NCI-H1694 (cell line): ENCODE measurements around the gene ATXN10.
"Not testable (repeated sequence)": the region's sequence is repeated elsewhere in the genome, so short reads cannot be mapped to it uniquely, and the experiment has no call there.

Source experiments
- DNase-seq: peaks from one replicate; lab custom pipeline; 2025; lab: John Stamatoyannopoulos, UW

ATXN10 gene

GRCh38 chr22:45709060-45709739, 37.6 kb downstream of the ATXN10 start:
- no peak for DNase-seq

DNA sequence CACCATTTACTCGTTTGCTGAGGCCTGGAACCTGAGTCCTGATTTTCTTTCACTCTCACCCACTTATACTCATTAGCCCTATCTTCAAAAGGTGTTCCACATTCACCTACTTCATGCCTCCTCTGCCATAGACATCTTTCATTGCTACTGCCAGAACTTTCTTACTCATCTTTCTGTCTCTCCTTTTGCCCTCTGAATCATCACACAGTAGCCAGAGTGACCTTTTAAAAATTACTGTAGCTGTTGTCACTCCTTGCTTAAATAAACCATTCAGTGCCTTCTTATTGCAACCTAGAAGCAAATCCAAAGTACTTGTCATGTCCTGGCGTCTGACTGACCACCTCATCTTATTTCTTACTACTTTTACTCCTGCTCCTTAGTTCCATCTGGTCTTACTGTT, 38.2 kb downstream of the ATXN10 start:
- no peak for DNase-seq

- no peak for DNase-seq
Observed at GRCh38 chr22:45710469-45710868, 38.8 kb downstream of the ATXN10 start.

GRCh38 chr22:45714390-45714789, 42.8 kb downstream of the ATXN10 start:
- DNase-seq, result not testable (repeated sequence)

DNA sequence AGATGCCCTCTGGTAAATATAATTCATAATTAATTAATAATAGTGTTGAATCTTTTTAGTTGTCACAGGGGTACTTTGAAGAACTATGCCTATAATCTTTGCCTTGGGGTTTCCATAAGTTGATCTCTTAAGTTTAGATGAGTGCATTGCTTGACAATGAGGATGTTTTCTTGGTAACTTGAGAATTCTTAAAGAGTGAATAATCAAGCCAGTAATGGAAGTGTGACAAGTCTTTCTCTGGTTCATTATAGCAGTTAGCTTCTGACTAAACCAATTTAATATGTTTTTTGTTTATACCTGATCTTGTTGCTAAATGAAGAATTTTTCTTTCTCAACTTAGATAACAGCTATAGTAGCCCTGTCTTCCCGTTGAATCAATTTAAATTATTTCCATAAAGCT, 46.2 kb downstream of the ATXN10 start:
- DNase-seq, result no peak

DNA sequence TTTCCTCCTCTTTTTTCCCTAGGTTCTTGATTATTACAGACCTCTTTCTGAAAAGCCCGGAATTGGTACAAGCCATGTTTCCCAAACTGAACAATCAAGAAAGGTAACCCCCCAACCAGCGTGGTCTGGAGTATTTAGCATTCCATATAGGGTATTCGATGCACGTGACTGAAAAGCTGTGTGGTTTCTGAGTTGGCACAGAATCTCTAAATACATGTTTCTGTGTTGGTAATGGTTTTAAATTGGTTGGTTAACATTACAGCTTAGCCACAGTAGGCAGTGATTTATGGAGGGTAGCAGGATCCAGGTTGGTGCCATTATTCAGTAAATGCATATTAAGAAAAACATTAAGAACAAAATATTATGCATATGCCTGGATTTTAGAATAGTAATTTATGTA, 46.8 kb downstream of the ATXN10 start:
- no peak for DNase-seq

DNA sequence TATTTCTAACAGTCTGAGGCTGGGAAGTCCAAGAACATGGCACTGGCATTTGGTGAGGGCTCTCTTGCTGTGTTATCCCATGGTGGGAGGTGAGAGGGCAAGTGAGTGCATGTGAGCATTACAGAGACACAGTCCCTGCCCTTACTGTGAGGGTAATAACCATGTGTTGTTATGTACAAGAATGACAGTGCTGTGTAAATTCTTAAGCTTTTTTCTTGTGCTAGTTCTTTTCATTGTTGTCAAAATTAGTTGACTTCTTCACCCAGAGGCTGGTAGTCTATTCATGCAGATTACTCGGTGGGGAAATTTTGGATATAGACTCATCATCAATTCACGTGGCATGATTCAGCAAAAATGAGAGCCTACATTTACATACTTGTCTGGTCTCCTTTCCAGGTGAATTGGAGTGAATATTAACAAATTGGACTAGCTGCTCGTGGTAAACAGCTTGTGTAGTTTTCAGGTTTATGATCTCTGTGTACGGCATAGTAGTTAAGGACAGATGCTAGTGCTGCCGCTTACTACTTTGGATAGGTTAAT, 49.3 kb downstream of the ATXN10 start:
- DNase-seq, result no peak

- no peak for DNase-seq
Observed at GRCh38 chr22:45722006-45722405, 50.4 kb downstream of the ATXN10 start.

DNA sequence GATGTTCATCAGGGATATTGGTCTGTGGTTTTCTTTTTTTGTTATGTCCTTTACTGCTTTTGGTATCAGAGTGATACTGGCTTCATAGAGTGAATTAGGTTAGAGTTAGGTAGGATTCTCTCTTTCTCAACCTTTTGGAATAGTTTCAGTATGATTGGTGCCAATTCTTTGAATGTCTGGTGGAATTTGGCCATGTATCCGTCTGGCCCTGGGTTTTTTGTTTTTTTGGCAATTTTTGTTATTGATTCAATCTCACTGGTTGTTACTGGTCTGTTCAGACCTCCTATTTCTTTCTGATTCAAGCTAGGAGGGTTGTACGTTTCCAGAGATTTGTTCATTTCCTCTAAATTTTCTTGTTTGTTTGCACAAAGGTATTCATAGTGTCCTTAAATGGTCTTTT, 54.4 kb downstream of the ATXN10 start:
- no peak for DNase-seq

GRCh38 chr22:45731041-45731797, 59.6 kb downstream of the ATXN10 start:
- no peak for DNase-seq

GRCh38 chr22:45731798-45732495, 60.3 kb downstream of the ATXN10 start:
- DNase-seq, result no peak

- no peak for DNase-seq
Observed at GRCh38 chr22:45735273-45735672, 63.6 kb downstream of the ATXN10 start.

- no peak for DNase-seq
Observed at GRCh38 chr22:45738206-45738605, 66.6 kb downstream of the ATXN10 start.

DNA sequence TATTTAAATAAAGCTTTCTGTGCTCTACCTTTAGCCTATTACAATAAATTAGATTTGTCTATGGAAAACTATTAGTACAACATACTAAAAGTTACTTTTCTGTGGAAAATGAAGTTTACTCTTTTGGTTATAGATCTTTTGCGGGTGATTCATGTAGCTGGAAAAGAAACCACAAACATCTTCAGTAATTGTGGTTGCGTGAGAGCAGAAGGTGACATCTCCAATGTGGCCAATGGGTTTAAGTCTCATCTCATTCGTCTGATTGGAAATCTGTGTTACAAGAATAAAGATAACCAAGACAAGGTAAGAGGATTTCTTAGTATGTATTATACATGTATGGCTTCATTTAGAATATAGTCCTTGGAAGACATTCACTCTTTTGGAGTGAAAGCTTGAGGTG, 68.6 kb downstream of the ATXN10 start:
- no peak for DNase-seq

DNA sequence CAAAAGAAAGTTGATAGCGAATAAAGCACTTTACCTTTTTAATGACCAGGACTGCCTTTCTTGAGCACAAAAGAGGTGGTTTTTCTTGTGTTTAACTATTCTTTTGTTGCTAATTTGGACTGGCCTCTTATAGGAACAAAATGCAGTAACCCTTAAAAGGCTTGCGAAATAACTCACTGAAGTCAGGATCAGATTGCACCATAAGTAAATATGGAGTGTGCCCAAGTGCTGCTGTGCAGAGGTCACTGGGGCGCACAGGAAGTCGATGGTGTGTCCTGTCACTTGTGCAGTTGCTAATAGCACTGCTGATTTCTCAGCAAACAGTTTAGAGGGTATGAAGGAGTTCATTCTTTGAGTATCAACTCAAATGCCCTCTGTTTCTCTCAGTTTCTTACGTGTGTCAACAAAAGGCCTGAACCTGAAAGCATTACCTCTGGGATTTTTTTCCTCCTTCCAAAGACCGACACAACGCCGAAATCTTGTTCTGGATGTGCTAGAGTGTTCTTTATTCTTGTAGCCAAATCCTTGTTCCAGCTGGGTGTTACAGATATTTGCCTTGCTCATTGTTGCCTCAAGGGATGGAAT, 71.3 kb downstream of the ATXN10 start:
- no peak for DNase-seq

- DNase-seq, result no peak
Observed at GRCh38 chr22:45743687-45744086, 72.1 kb downstream of the ATXN10 start.

DNA sequence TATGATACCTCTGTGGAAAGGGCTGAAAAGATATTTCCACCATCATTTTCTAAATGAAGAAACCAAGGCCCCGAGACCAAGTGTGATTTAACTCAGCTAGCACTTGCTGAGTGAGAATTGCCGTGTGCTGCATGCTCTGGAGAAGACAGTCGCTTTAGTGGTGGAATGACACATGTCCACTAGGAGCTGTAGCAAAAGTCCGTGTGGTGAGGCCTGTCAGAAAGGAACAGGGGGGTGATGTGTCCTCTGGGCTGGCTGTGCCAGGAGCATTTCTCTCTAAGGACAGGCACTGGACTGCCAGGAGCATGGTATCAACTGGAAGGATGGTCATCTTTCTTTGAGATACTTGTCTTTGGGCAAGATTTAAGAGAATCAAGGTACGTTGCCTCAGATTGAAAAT, 72.8 kb downstream of the ATXN10 start:
- no peak for DNase-seq

DNA sequence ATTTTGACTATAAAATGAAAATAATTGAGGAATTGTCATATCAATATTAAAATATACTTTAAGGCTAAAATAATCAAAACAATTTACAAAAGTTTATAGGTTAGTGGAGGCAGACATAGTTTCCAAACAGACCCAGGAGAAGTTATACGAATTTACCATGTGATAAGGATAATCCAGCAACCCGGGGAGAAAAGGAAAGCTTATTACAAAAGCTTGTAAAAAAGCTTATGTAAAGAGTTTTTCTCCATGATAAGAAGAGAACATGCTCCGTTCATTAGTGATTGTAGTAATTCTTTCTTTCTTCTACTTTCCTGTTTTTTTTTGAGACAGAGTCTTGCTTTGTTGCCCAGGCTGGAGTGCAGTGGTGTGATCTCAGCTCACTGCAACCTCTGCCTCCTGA, 79.0 kb downstream of the ATXN10 start:
- DNase-seq, result no peak

- DNase-seq, result no peak
Observed at GRCh38 chr22:45752036-45752435, 80.4 kb downstream of the ATXN10 start.

DNA sequence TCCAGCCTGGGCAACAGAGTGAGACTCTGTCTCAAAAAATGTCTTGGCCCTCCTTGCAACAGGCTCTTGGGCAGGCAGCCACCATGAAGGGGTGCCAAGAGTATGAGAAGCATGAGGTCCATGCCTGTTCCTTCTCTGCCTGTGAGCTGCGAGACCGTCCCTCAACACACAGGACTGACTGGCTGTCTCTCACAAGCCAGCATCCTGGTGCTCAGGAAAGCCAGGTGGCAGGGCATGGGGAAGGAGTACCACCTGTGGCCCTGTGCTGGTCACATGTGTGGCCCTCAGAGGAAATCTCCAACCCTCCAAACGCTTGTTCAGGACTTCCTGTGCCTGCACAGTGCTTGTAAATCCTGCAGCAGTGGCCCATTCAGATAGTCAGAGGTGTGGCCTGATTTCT, 83.2 kb downstream of the ATXN10 start:
- DNase-seq, result no peak

- no peak for DNase-seq
Observed at GRCh38 chr22:45756558-45756957, 84.9 kb downstream of the ATXN10 start.

DNA sequence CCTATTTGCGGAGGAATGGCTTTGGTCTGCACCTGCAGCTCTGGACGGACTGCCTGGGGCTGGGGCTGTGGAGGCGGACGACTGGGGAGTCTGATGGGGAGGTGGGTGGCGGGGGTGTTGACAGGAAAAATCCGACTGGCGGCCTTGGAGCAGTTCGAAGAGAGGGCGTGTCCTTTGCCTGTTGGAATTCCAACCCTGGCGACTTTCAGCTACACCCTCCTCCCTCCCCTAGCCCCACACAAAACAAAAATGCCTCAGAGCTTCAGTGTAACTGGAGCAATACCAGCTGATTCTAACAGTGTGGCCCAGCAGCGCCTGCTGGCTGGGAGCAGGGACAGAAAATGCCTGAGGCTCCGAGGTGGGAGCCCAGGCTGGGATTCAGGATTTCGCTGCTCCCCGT, 85.4 kb downstream of the ATXN10 start:
- no peak for DNase-seq

DNA sequence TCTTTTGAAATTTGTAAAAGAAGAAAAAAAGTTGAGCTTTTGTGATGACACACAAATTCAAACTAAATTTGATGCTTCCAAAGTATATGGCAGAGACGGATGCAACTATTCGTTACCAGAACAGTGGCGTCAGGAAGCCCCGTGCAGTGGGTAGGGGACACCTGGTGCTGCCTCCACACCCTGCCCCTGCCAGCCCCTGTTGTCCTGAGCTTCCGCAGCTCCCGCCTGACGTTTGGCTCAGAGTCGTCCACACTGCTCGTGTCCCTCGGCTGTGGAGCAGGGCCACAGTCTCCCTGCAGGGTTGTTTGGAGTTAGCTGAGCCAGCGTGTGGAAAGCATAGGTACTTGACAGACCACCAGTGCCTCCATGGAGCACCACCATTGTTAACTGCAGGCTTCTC, 86.3 kb downstream of the ATXN10 start:
- DNase-seq, result no peak
